Naive B cell (primary cell): Measurements from ENCODE around the gene ACAN. TPM values are rescaled to one million over a fixed set of nuclear protein-coding genes. Genes with fewer than 3 reads are reported as not detected.

Experiments
- ATAC-seq, 2 donors: fragments of 150-1000 bp; cut with Tn5 transposase; 2 replicates each; pipeline ENCODE4 v1.10.0; 2021; ENCODE audit warnings: low read depth in 2 of 2, mild to moderate bottlenecking in 2 of 2, moderate library complexity in 2 of 2
- DNase-seq: peaks from one replicate; pipeline ENCODE4 v3.0.0; 2022
- H3K27ac Mint-ChIP-seq, 6 donors: one replicate each; pipeline ENCODE4 v1.8.0; 2020 to 2022; ENCODE audit warnings: mild to moderate bottlenecking in 6 of 6, mixed read lengths in 6 of 6, moderate library complexity in 5 of 6, inconsistent platforms in 2 of 6
- H3K27me3 Mint-ChIP-seq, 3 donors: one replicate each; pipeline ENCODE4 v1.8.0; 2021 to 2022; ENCODE audit warnings: mixed read lengths in 3 of 3, mild to moderate bottlenecking in 1 of 3
- H3K36me3 Mint-ChIP-seq, 2 donors: one replicate each; pipeline ENCODE4 v1.8.0; 2020 to 2022; ENCODE audit warnings: mixed read lengths in 2 of 2, inconsistent platforms in 1 of 2, mild to moderate bottlenecking in 1 of 2
- H3K4me1 Mint-ChIP-seq, 3 donors: one replicate each; pipeline ENCODE4 v1.8.0; 2020 to 2022; ENCODE audit warnings: mixed read lengths in 3 of 3, inconsistent platforms in 1 of 3, mild to moderate bottlenecking in 1 of 3, moderate library complexity in 1 of 3
- H3K4me3 Mint-ChIP-seq, 8 donors: one replicate each; pipeline ENCODE4 v1.8.0; 2020 to 2022; ENCODE audit warnings: mild to moderate bottlenecking in 8 of 8, mixed read lengths in 8 of 8, moderate library complexity in 8 of 8, inconsistent platforms in 2 of 8
- H3K9me3 Mint-ChIP-seq, 7 donors: one replicate each; pipeline ENCODE4 v1.8.0; 2020 to 2022; ENCODE audit warnings: mixed read lengths in 7 of 7, mild to moderate bottlenecking in 5 of 7, inconsistent platforms in 2 of 7, moderate library complexity in 1 of 7
- polyA plus RNA-seq, 6 donors: library from polyadenylated mRNA; unstranded; fragments of 300-500 nt; fragmentation: Illumina TruSeq; gene quantifications; one replicate each; pipeline ENCODE4 v1.2.3, GENCODE V29; 2021; ENCODE audit warnings: low read depth in 6 of 6

The ACAN gene
- polyA plus RNA-seq, 6 donors from 2014 or later: 0.17 TPM; not detected in 5

GRCh38 chr15:88906130-88906529, 102.9 kb downstream of the ACAN start:
- H3K4me3 Mint-ChIP-seq: no peak overlapping the region
- H3K36me3 Mint-ChIP-seq: no peaks in the 10 kb centered on the region
- no peak for DNase-seq
- ATAC-seq: no peak
- peak overlapping the region in 2 of 6 donors; percentile 16 to 32 for H3K27ac Mint-ChIP-seq
- H3K9me3 Mint-ChIP-seq: no peaks in the 10 kb centered on the region
- H3K27me3 Mint-ChIP-seq: no peaks in the 10 kb centered on the region
- peaks cover 4 to 20% (median 19%) of the 10 kb centered on the region in 3 donors for H3K4me1 Mint-ChIP-seq

DNA sequence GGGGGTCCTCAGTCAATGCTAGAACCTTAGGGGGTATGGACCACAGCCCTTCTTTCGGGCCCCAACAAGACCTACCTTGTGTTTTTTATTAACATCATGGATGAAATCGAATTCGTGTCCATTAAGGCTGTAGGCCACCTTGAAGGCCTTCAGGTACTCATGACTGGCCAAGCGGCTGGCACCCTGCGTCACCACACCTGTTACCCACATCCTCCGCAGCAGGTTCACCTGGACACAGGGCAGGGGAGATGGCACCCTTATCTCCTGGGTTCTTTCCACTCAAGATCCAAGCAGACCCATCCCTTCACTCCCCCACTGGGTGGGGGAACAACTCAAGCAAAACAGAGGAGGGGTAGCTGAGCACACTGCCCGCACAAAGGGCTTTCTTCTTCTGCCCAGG, 103.3 kb downstream of the ACAN start:
- H3K36me3 Mint-ChIP-seq: no peaks in the 10 kb centered on the region
- H3K27me3 Mint-ChIP-seq: no peaks in the 10 kb centered on the region
- H3K27ac Mint-ChIP-seq: peak overlapping the region in 2 of 6 donors; percentile 16 to 54
- H3K4me1 Mint-ChIP-seq: peaks cover 4 to 20% (median 19%) of the 10 kb centered on the region in 3 donors
- no peak for DNase-seq
- ATAC-seq: no peak
- H3K9me3 Mint-ChIP-seq: no peaks in the 10 kb centered on the region
- peak overlapping the region in 1 of 8 donors; percentile 42 for H3K4me3 Mint-ChIP-seq

GRCh38 chr15:88907111-88907510, 103.9 kb downstream of the ACAN start:
- peaks cover 6 to 24% (median 22%) of the 10 kb centered on the region in 3 donors for H3K4me1 Mint-ChIP-seq
- H3K27ac Mint-ChIP-seq: no peak overlapping the region
- no peak overlapping the region for H3K4me3 Mint-ChIP-seq
- ATAC-seq: no peak
- no peaks in the 10 kb centered on the region for H3K36me3 Mint-ChIP-seq
- no peaks in the 10 kb centered on the region for H3K27me3 Mint-ChIP-seq
- no peaks in the 10 kb centered on the region for H3K9me3 Mint-ChIP-seq
- no peak for DNase-seq

DNA sequence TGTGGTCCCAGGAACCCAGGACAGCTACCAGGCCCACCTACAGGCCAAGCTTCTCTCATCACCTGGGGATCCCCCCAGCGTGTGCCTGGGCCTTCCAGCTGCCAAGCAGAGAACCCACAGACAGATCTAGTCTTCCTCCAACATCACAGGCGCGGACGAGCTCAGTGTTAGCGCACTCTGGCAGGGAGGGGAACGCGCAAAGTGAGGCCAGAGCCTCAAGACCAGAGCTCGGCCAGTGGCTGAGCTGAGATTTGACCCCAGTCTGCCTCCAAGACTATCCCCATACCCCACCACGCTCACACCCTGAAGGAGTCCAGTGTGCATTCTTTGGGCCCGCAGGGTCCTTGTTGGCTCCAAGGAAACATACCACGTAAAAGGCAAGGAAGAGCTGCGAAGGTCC, 104.9 kb downstream of the ACAN start:
- Mint-ChIP-seq H3K4me1 (peaks cover 7 to 29% (median 28%) of the 10 kb centered on the region in 3 donors), H3K27me3 (no peaks in the 10 kb centered on the region), H3K4me3 (no peak overlapping the region), H3K36me3 (no peaks in the 10 kb centered on the region), H3K9me3 (no peaks in the 10 kb centered on the region), H3K27ac (no peak overlapping the region)
- DNase-seq (no peak), ATAC-seq (no peak)

DNA sequence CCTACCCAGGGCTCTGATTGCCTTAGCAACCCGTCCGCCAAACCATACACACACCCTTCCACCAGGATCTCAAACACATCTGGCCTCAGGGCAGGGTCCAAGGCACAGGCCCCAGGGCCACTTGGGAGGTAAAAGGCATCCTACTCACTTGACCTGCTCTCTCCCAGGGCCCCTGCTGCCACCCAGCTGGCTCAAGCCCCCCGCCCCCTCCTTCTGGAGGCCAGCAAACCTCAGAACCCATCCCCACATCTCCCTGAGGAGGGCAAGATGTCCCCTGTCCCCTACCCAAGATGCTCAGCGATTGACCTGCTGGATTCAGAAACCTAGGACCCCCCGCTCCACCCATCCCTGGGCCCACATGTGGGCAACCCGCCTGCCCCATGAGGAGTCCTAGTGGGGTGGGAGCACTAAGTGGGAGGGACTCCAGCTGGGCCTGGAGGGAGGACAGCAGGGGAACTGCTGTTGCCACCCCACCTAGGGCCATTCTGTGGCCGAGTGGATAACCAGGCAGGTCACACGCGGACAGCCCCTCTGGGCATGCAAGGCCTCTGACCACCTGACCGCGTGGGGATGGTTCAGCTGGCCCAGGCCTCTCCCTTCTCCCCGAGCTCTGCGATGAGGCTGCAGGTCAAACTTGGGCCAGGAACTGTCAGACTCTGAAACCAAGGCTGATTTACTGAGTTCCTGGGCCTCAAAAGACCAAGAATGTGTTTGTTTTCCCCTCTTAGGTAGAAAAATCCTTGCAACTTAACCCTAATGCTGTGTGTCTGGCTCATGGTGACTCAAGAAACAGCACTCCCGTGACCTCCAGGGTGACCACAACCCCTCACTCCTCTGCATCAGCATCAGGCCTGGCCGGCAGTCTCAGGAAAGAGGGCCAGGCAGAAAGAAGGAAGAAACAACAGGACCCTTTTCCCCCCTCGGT, 105.7 kb downstream of the ACAN start:
- ATAC-seq (no peak), DNase-seq (no peak)
- Mint-ChIP-seq H3K36me3 (no peaks in the 10 kb centered on the region), H3K4me3 (peak overlapping the region in 1 of 8 donors; percentile 18), H3K9me3 (no peaks in the 10 kb centered on the region), H3K4me1 (peaks cover 13 to 36% (median 31%) of the 10 kb centered on the region in 3 donors), H3K27me3 (no peaks in the 10 kb centered on the region), H3K27ac (peak overlapping the region in 1 of 6 donors; percentile 76)

DNA sequence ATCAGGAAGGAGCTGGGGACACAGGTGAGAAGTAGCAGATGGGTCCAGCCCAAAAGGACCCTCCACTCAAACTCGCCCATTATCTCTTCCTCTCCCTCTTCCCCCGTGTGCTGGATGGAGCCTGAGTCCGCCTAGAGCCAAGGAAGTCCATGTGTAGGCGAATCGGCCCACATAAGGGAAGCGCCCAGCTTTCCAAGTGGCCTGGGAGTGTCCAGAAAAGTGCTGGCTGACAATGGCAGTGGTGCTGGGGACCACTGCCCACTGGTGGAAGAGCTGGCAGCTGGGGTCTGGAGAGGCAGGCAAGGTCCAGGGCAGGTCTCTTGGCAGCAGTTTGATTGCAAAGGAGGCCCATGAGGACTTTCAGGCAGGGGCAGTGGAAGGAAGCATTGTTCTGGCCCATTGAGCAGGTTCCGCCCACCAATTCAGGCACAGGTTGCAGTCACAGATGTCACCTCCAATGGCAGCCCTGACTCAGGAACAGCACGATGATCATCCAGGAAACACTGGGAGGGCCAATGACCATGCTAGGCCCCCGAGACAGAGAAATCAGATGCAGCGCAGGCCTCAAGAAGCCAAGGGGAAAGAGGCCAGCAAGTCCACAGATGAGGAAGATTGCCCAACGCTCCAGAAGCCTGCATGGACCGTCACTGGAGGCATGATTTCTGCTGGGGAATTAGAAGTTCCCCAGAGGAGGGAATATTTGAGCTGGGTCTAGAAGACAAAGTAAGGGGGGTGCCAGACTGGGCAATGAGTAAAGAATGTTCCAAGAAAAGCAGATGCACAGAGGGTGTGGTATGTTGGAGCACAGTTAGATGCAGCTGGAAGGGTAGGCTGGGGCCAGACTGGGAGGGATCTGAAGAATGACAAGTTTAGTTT, 107.0 kb downstream of the ACAN start:
- DNase-seq (no peak), ATAC-seq (no peak)
- Mint-ChIP-seq H3K4me1 (peaks cover 13 to 27% (median 19%) of the 10 kb centered on the region in 3 donors), H3K9me3 (no peaks in the 10 kb centered on the region), H3K4me3 (peak overlapping the region in 3 of 8 donors; percentile 64 to 89 (median 71)), H3K27me3 (no peaks in the 10 kb centered on the region), H3K27ac (peak overlapping the region in 4 of 6 donors; percentile 23 to 76 (median 56)), H3K36me3 (no peaks in the 10 kb centered on the region)

- H3K4me3 Mint-ChIP-seq: peak overlapping the region in 6 of 8 donors; percentile 75 to 99 (median 92)
Observed at GRCh38 chr15:88911766-88912118, 108.5 kb downstream of the ACAN start.

GRCh38 chr15:88912500-88912921, 109.3 kb downstream of the ACAN start:
- Mint-ChIP-seq H3K4me1 (peaks cover 13 to 27% (median 19%) of the 10 kb centered on the region in 3 donors), H3K36me3 (no peaks in the 10 kb centered on the region), H3K27ac (peak overlapping the region in 1 of 6 donors; percentile 57), H3K27me3 (peaks cover 2 to 10% (median 4%) of the 10 kb centered on the region in 3 donors), H3K9me3 (no peaks in the 10 kb centered on the region), H3K4me3 (peak overlapping the region; percentile 89 to 99 (median 96))
- ATAC-seq: no peak
- DNase-seq: no peak

More at GRCh38 chr15:88911766-88912118, 108.5 kb downstream of the ACAN start:
- no peak for DNase-seq
- Mint-ChIP-seq H3K36me3 (no peaks in the 10 kb centered on the region), H3K27me3 (peaks cover 0 to 6% (median 0%) of the 10 kb centered on the region in 3 donors), H3K27ac (peak overlapping the region in 1 of 6 donors; percentile 78), H3K9me3 (no peaks in the 10 kb centered on the region), H3K4me1 (peaks cover 13 to 27% (median 19%) of the 10 kb centered on the region in 3 donors)
- ATAC-seq: no peak

DNA sequence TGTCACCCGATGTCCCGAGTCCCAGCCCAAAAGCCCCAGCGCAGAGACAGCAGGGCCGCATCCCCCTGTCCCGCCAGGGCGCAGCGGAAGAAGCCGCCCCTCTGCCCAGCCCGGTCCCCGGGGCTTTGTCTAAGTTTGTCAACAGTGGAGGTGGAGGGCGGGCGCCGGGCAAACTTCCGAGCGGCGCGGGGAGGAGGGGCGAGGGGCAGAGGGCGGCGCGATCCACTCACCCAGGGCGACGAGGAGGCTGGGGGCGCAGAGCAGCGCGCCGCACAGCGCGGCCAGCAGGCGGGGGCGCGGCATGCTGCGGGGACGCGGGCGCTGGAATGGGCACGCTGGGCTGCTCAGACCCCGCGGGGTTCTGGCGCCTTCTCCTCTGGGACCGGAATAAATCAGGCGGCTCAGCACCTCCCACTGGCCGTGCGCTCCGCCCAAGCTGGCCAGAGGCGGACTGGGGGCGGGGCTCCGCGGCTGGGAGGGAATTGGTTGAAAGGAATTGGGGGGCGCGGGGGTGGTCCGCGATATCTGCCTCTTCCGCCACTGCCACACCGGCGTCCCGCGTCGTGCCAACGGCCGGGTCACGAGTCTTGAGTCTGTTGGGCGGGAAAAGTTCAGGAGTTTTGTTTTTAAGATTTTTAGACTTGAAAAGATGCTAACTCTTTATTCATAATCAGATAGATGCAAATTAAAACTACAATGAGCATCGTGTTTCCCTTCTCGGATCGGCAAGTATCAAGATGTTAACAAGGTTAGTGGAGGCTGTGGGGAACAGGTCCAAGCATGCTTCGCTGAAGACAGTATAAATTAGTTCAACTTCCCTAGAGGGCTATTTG, 110.0 kb downstream of the ACAN start, which contains the start of gene MFGE8:
Gene MFGE8 (minus strand): TSS at position 363 of the 833 bp plus-strand sequence. CDS start 60 bp downstream, at position 303.
- Mint-ChIP-seq H3K4me3 (peak within 1 kb of the TSS; percentile 89 to 99 (median 96)), H3K27ac (peak within 1 kb of the TSS; percentile 62 to 92 (median 81)), H3K36me3 (no peaks in the 10 kb centered on the region), H3K9me3 (no peaks in the 10 kb centered on the region), H3K4me1 (peaks cover 13 to 22% (median 18%) of the 10 kb centered on the region in 3 donors), H3K27me3 (peaks cover 9 to 18% (median 11%) of the 10 kb centered on the region in 3 donors)
- DNase-seq (peak; percentile 60), ATAC-seq (peak; percentile 81 to 82)

DNA sequence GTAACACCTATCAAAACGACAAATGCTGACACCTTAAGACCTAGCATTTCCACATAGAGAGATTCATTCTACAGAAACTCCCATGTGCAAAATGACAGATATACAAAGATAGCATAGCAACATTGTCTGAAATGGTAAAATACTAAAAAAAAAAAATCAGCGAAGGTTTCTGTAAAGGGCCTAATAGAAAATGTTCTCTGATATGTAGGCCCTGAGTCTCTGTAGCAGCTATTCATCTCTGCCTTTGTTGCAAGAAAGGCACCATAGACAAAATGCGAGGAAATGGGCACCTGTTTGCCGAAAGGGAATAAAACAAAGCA, 110.6 kb downstream of the ACAN start:
- Mint-ChIP-seq H3K9me3 (no peaks in the 10 kb centered on the region), H3K4me1 (peaks cover 13 to 22% (median 17%) of the 10 kb centered on the region in 3 donors), H3K27me3 (peaks cover 12 to 23% (median 16%) of the 10 kb centered on the region in 3 donors), H3K27ac (peak overlapping the region in 3 of 6 donors; percentile 62 to 92 (median 88)), H3K4me3 (peak overlapping the region; percentile 89 to 99 (median 96)), H3K36me3 (no peaks in the 10 kb centered on the region)
- no peak for ATAC-seq
- DNase-seq: no peak

DNA sequence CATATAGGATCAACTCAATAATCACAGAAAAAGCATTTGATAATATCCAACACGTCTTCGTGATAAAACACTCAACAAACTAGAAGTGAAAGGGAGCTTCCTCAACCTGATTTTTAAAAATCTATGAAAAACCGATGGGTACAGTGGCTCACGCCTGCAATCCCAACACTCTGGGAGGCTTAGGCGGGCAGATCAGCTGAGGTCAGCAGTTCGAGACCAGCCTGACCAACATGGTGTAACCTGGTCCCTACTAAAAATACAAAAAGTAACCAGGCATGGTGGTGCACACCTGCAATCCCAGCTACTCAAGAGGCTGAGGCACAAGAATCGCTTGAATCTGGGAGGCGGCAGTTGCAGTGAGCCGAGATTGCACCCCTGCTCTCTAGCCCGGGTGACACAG, 112.1 kb downstream of the ACAN start:
- Mint-ChIP-seq H3K27me3 (peaks cover 14 to 36% (median 31%) of the 10 kb centered on the region in 3 donors), H3K36me3 (no peaks in the 10 kb centered on the region), H3K9me3 (no peaks in the 10 kb centered on the region), H3K27ac (no peak overlapping the region), H3K4me1 (peaks cover 10 to 18% (median 14%) of the 10 kb centered on the region in 3 donors), H3K4me3 (no peak overlapping the region)
- DNase-seq (no peak), ATAC-seq (no peak)

GRCh38 chr15:88917760-88918159, 114.5 kb downstream of the ACAN start:
- H3K4me1 Mint-ChIP-seq: peaks cover 5 to 7% (median 6%) of the 10 kb centered on the region in 3 donors
- H3K27me3 Mint-ChIP-seq: peaks cover 20 to 44% (median 42%) of the 10 kb centered on the region in 3 donors
- ATAC-seq: no peak
- H3K4me3 Mint-ChIP-seq: no peak overlapping the region
- H3K36me3 Mint-ChIP-seq: no peaks in the 10 kb centered on the region
- no peak for DNase-seq
- no peaks in the 10 kb centered on the region for H3K9me3 Mint-ChIP-seq
- no peak overlapping the region for H3K27ac Mint-ChIP-seq
